Measurements from ENCODE around the gene LMO4. TPM values are rescaled to one million over a fixed set of nuclear protein-coding genes. Genes with fewer than 3 reads are reported as not detected.

LMO4 gene
- total and polyA plus RNA-seq, 2 donors (not counting 1 experiment from before 2014, with no cell fraction given) = 35.7 to 46.0 TPM

GRCh38 chr1:87296206-87296605, 32.5 kb upstream of the LMO4 start:
- Histone ChIP-seq H2AFZ (ENCODE audit: insufficient read depth, low read depth, low read length, poor library complexity, severe bottlenecking) (no peak overlapping the region), H3K36me3 (replicated peaks in 1 of 2; ENCODE audit: control extremely low read depth in 1 of 2, control insufficient read depth in 1 of 2, extremely low read depth in 1 of 2, insufficient read depth in 2 of 2, low read length in 1 of 2) (no peaks in the 10 kb centered on the region), H3K9ac (ENCODE audit: low read length) (no peak overlapping the region), H3K4me3 (ENCODE audit: control extremely low read depth in 1 of 5, extremely low read depth in 1 of 5, insufficient read depth in 1 of 5, low read depth in 2 of 5, low read length in 4 of 5) (no peak overlapping the region), H3K4me1 (ENCODE audit: control insufficient read depth in 2 of 2, insufficient read depth in 2 of 2, low read length in 2 of 2) (no peaks in the 10 kb centered on the region), H3K79me2 (ENCODE audit: control insufficient read depth, insufficient read depth, low read length) (no peaks in the 10 kb centered on the region), H3K27ac (ENCODE audit: low read length in 2 of 2) (no peak overlapping the region), H3K27me3 (replicated peaks in 1 of 4; ENCODE audit: control extremely low read depth in 1 of 4, control insufficient read depth in 3 of 4, insufficient read depth in 4 of 4, low read length in 3 of 4) (no peaks in the 10 kb centered on the region), H3K4me2 (replicated peaks; ENCODE audit: low read depth, low read length, poor library complexity, severe bottlenecking) (no peak overlapping the region), H4K20me1 (ENCODE audit: control insufficient read depth, insufficient read depth, low read length, poor library complexity, severe bottlenecking) (no peaks in the 10 kb centered on the region), H3K9me3 (ENCODE audit: control extremely low read depth in 1 of 3, control insufficient read depth in 2 of 3, insufficient read depth in 1 of 3, low read length in 2 of 3) (no peaks in the 10 kb centered on the region)
- TF ChIP-seq CTCF (IDR thresholded peaks at IDR 0.05) (no peak), EZH2 (IDR thresholded peaks at IDR 0.05; ENCODE audit: borderline replicate concordance, insufficient read depth, low read depth, low read length, poor library complexity, severe bottlenecking) (no peak)
- CTCF ChIA-PET = interaction anchor here (1.1 to 10.4 kb wide), 2 partner anchors 655 to 767 kb away, joined by 3 to 151 read pairs; no protein-coding TSS in a partner anchor
- intact Hi-C loops (cut with micrococcal nuclease) = no loop called here
- no peak overlapping the region for H3K4me3 Mint-ChIP-seq
- H3K27me3 Mint-ChIP-seq = peaks cover 6% of the 10 kb centered on the region
- DNase-seq (no peak), ATAC-seq (ENCODE audit: low read depth) (no peak)
- POLR2A ChIA-PET = no interaction called here
- no peaks in the 10 kb centered on the region for H3K9me3 Mint-ChIP-seq (ENCODE audit: insufficient read depth)
- no CpG with 5 or more reads among the region's 6 CpGs for WGBS (ENCODE audit: insufficient coverage)
- H3K4me1 Mint-ChIP-seq = no peaks in the 10 kb centered on the region
- H3K27ac Mint-ChIP-seq = no peak overlapping the region

- no peak for DNase-seq
Observed at GRCh38 chr1:87299661-87300060, 29.0 kb upstream of the LMO4 start.

More at GRCh38 chr1:87299661-87300060, 29.0 kb upstream of the LMO4 start:
- H3K4me1 Mint-ChIP-seq = no peaks in the 10 kb centered on the region
- Histone ChIP-seq H3K4me3 (ENCODE audit: control extremely low read depth in 1 of 5, extremely low read depth in 1 of 5, insufficient read depth in 1 of 5, low read depth in 2 of 5, low read length in 4 of 5) (no peak overlapping the region), H3K27me3 (replicated peaks in 1 of 4; ENCODE audit: control extremely low read depth in 1 of 4, control insufficient read depth in 3 of 4, insufficient read depth in 4 of 4, low read length in 3 of 4) (peaks cover 0 to 3% (median 0%) of the 10 kb centered on the region in 4 experiments), H3K79me2 (ENCODE audit: control insufficient read depth, insufficient read depth, low read length) (no peaks in the 10 kb centered on the region), H3K36me3 (replicated peaks in 1 of 2; ENCODE audit: control extremely low read depth in 1 of 2, control insufficient read depth in 1 of 2, extremely low read depth in 1 of 2, insufficient read depth in 2 of 2, low read length in 1 of 2) (no peaks in the 10 kb centered on the region), H3K4me1 (ENCODE audit: control insufficient read depth in 2 of 2, insufficient read depth in 2 of 2, low read length in 2 of 2) (no peaks in the 10 kb centered on the region), H3K9ac (ENCODE audit: low read length) (no peak overlapping the region), H2AFZ (ENCODE audit: insufficient read depth, low read depth, low read length, poor library complexity, severe bottlenecking) (no peak overlapping the region), H4K20me1 (ENCODE audit: control insufficient read depth, insufficient read depth, low read length, poor library complexity, severe bottlenecking) (no peaks in the 10 kb centered on the region), H3K4me2 (replicated peaks; ENCODE audit: low read depth, low read length, poor library complexity, severe bottlenecking) (no peak overlapping the region), H3K9me3 (ENCODE audit: control extremely low read depth in 1 of 3, control insufficient read depth in 2 of 3, insufficient read depth in 1 of 3, low read length in 2 of 3) (no peaks in the 10 kb centered on the region), H3K27ac (ENCODE audit: low read length in 2 of 2) (no peak overlapping the region)
- no peak for ATAC-seq (ENCODE audit: low read depth)
- no peak for TF ChIP-seq CTCF (IDR thresholded peaks at IDR 0.05)
- TF ChIP-seq EZH2 (IDR thresholded peaks at IDR 0.05; ENCODE audit: borderline replicate concordance, insufficient read depth, low read depth, low read length, poor library complexity, severe bottlenecking) = no peak
- intact Hi-C loops (cut with micrococcal nuclease) = no loop called here
- H3K27ac Mint-ChIP-seq = no peak overlapping the region
- peaks cover 5% of the 10 kb centered on the region for H3K27me3 Mint-ChIP-seq
- no peaks in the 10 kb centered on the region for H3K9me3 Mint-ChIP-seq (ENCODE audit: insufficient read depth)
- CTCF ChIA-PET = interaction anchor here (0.7 to 2.1 kb wide), 6 partner anchors 10 to 762 kb away, joined by 3 to 6 read pairs (median 3); no protein-coding TSS in a partner anchor
- 100% methylated on average over 1 of the region's 1 CpG for WGBS (ENCODE audit: insufficient coverage)
- no peak overlapping the region for H3K4me3 Mint-ChIP-seq
- POLR2A ChIA-PET = no interaction called here
